H9 (cell line): ENCODE measurements around the gene ANKFY1. TPM values are rescaled to one million over a fixed set of nuclear protein-coding genes. Genes with fewer than 3 reads are reported as not detected.

Source experiments
- DNase-seq: peaks from one replicate; pipeline ENCODE4 v3.0.0-alpha.2; 2017
- H2AFZ ChIP-seq: one replicate; pipeline ENCODE4 v1.6.1; 2013; ENCODE audit warnings: mild to moderate bottlenecking, low read length, control low read depth, moderate library complexity
- H2AK5ac ChIP-seq: 2 replicates; pipeline ENCODE4 v1.6.1; 2013; ENCODE audit warnings: low read length, control low read depth, mixed read lengths; ENCODE audit not compliant: insufficient read length
- H2BK120ac ChIP-seq: one replicate; pipeline ENCODE4 v1.6.1; 2013; ENCODE audit warnings: low read depth, mild to moderate bottlenecking, low read length, control low read depth, inconsistent platforms; ENCODE audit not compliant: poor library complexity, severe bottlenecking
- H2BK12ac ChIP-seq: 2 replicates; pipeline ENCODE4 v1.6.1; 2013; ENCODE audit warnings: low read length, control low read depth, mixed read lengths, low read depth; ENCODE audit not compliant: insufficient read length
- H2BK15ac ChIP-seq: 2 replicates; pipeline ENCODE4 v1.6.1; 2013; ENCODE audit warnings: low read depth, low read length, control low read depth
- H2BK20ac ChIP-seq: one replicate; pipeline ENCODE4 v1.6.1; 2013; ENCODE audit warnings: low read depth, mild to moderate bottlenecking, low read length, control low read depth, inconsistent platforms; ENCODE audit not compliant: poor library complexity, severe bottlenecking
- H2BK5ac ChIP-seq: 2 replicates; pipeline ENCODE4 v1.6.1; 2013; ENCODE audit warnings: low read length, control low read depth, mixed read lengths; ENCODE audit not compliant: insufficient read length
- H3K14ac ChIP-seq: 2 replicates; pipeline ENCODE4 v1.6.1; 2013; ENCODE audit warnings: low read length, control low read depth; ENCODE audit not compliant: insufficient read depth
- H3K18ac ChIP-seq: 2 replicates; pipeline ENCODE4 v1.6.1; 2013; ENCODE audit warnings: low read depth, mild to moderate bottlenecking, mixed read lengths, low read length, control low read depth; ENCODE audit not compliant: insufficient read length
- H3K23ac ChIP-seq: 2 replicates; pipeline ENCODE4 v1.6.1; 2013; ENCODE audit warnings: low read length, control low read depth, mixed read lengths, low read depth; ENCODE audit not compliant: insufficient read length
- H3K23me2 ChIP-seq: 2 replicates; pipeline ENCODE4 v1.6.1; 2013; ENCODE audit warnings: low read depth, mild to moderate bottlenecking, mixed read lengths, low read length, control low read depth; ENCODE audit not compliant: insufficient read length, poor library complexity, severe bottlenecking
- H3K27ac ChIP-seq: 2 replicates; pipeline ENCODE4 v1.5.1; 2013; ENCODE audit warnings: low read length, control low read depth, mixed read lengths, low read depth; ENCODE audit not compliant: insufficient read length
- H3K27me3 ChIP-seq: 2 replicates; pipeline ENCODE4 v1.6.1; 2013; ENCODE audit warnings: low read length, control low read depth, inconsistent platforms; ENCODE audit not compliant: insufficient read depth
- H3K4ac ChIP-seq: 2 replicates; pipeline ENCODE4 v1.6.1; 2013; ENCODE audit warnings: low read depth, mild to moderate bottlenecking, control low read depth, inconsistent platforms, low read length, moderate library complexity
- H3K4me1 ChIP-seq: 2 replicates; pipeline ENCODE4 v1.6.1; 2013; ENCODE audit warnings: low read length, control low read depth, inconsistent platforms; ENCODE audit not compliant: insufficient read depth
- H3K4me2 ChIP-seq: 2 replicates; pipeline ENCODE4 v1.6.1; 2013; ENCODE audit warnings: low read length, control low read depth, mixed read lengths; ENCODE audit not compliant: insufficient read length, insufficient read depth
- H3K56ac ChIP-seq: 2 replicates; pipeline ENCODE4 v1.6.1; 2013; ENCODE audit warnings: low read depth, mild to moderate bottlenecking, mixed read lengths, low read length, control low read depth; ENCODE audit not compliant: insufficient read length
- H3K79me1 ChIP-seq: 2 replicates; pipeline ENCODE4 v1.6.1; 2013; ENCODE audit warnings: low read depth, mild to moderate bottlenecking, moderate library complexity, low read length, control low read depth, inconsistent platforms; ENCODE audit not compliant: insufficient read depth, poor library complexity, severe bottlenecking
- H3K79me2 ChIP-seq: 2 replicates; pipeline ENCODE4 v1.6.1; 2013; ENCODE audit warnings: low read length, control low read depth, inconsistent platforms; ENCODE audit not compliant: insufficient read depth
- H3K9ac ChIP-seq: 2 replicates; pipeline ENCODE4 v1.6.1; 2013; ENCODE audit warnings: low read length, control low read depth, mixed read lengths; ENCODE audit not compliant: insufficient read length; ENCODE audit errors: extremely low read depth
- H3K9me3 ChIP-seq: one replicate; pipeline ENCODE4 v1.6.1; 2013; ENCODE audit warnings: low read depth, low read length, inconsistent platforms; ENCODE audit not compliant: control insufficient read depth
- H3T11ph ChIP-seq: one replicate; pipeline ENCODE4 v1.6.1; 2013; ENCODE audit warnings: mild to moderate bottlenecking, low read length, control low read depth, inconsistent platforms
- H4K20me1 ChIP-seq: one replicate; pipeline ENCODE4 v1.6.1; 2013; ENCODE audit not compliant: control insufficient read depth, insufficient read length, insufficient read depth
- H4K5ac ChIP-seq: 2 replicates; pipeline ENCODE4 v1.6.1; 2013; ENCODE audit warnings: low read depth, mild to moderate bottlenecking, mixed read lengths, low read length, control low read depth; ENCODE audit not compliant: insufficient read length
- H4K8ac ChIP-seq: replicated peaks from 2 replicates; pipeline ENCODE4 v1.6.1; 2013; ENCODE audit warnings: low read length, control low read depth, mixed read lengths, low read depth; ENCODE audit not compliant: insufficient read length
- H4K91ac ChIP-seq: 2 replicates; pipeline ENCODE4 v1.6.1; 2013; ENCODE audit warnings: low read depth, mild to moderate bottlenecking, moderate library complexity, mixed read lengths, low read length, control low read depth; ENCODE audit not compliant: insufficient read length
- H3K27ac Mint-ChIP-seq, 3 experiments: 2 replicates in 2 of 3; 3 replicates in 1 of 3; pipeline ENCODE4 v1.8.0; 2020 to 2021; ENCODE audit warnings: mixed read lengths in 3 of 3, mild to moderate bottlenecking in 1 of 3, moderate library complexity in 1 of 3
- H3K27me3 Mint-ChIP-seq: 2 replicates; pipeline ENCODE4 v1.8.0; 2021; ENCODE audit warnings: low read depth, mild to moderate bottlenecking, moderate library complexity, mixed read lengths
- H3K36me3 Mint-ChIP-seq, 3 experiments: 2 replicates in 2 of 3; 3 replicates in 1 of 3; pipeline ENCODE4 v1.8.0; 2020 to 2021; ENCODE audit warnings: low read depth in 3 of 3, mixed read lengths in 3 of 3; ENCODE audit not compliant: insufficient read depth in 1 of 3
- H3K4me1 Mint-ChIP-seq, 2 experiments: 2 replicates each; pipeline ENCODE4 v1.8.0; 2020; ENCODE audit warnings: mixed read lengths in 2 of 2
- H3K4me3 Mint-ChIP-seq, 2 experiments: 2 replicates in 1 of 2; 3 replicates in 1 of 2; pipeline ENCODE4 v1.8.0; 2020 to 2021; ENCODE audit warnings: mild to moderate bottlenecking in 2 of 2, mixed read lengths in 2 of 2, moderate library complexity in 1 of 2
- H3K9me3 Mint-ChIP-seq, 2 experiments: 2 replicates in 1 of 2; 3 replicates in 1 of 2; pipeline ENCODE4 v1.8.0; 2020; ENCODE audit warnings: mild to moderate bottlenecking in 2 of 2, mixed read lengths in 2 of 2, moderate library complexity in 1 of 2
- WGBS: extraction: QIAGEN DNeasy Blood & Tissue Kit; methylation state at CpG from one replicate; pipeline ENCODE4 v1.1.7; 2013; ENCODE audit warnings: missing lambda C conversion rate, low lambda C conversion rate, mixed read lengths; ENCODE audit not compliant: insufficient read length; ENCODE audit errors: extremely low coverage; 5-methylcytosine and 5-hydroxymethylcytosine counted together
- total RNA-seq: library from RNA; stranded (reverse); gene quantifications from 2 replicates; pipeline ENCODE4 v1.2.1, GENCODE V29; 2021
- TF ChIP-seq, protein P1 (sequence below): fragments of 200-600 bp; sonication (generic); conservative IDR thresholded peaks from 3 replicates; pipeline ENCODE4 v1.8.0; 2021; ENCODE audit warnings: antibody characterized with exemption, mild to moderate bottlenecking

Gene ANKFY1
- total RNA-seq, 1 experiment from 2014 or later: 51.9 TPM

DNA sequence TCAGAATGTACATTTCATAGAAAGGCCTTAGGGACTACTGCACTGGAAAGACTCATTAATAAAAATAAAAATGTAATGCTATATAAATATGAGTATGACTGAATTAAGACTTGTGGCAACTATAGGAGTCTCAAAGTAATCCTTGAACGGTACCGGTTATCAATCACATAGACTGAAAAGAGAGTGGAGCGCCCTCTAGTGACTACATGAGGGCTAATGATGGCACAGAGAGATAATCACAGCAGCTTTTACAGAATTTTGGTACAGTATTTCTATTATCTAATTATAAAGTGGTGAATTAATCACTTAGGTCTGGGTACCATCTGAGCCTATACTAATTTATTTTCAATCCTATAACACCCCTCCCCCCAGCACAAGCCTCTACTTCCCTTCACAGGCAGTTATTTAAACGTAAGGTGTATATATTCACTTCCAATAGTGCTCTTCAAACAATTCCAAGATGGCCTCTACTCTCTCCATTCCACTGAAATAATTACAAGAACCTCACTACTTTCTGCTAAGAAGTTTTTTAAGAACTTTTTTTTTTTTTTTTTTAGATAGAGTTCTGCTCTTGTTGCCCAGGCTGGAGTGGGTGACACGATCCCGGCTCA lies 40.7 kb upstream of the ANKFY1 start:
- no peak overlapping the region for H2BK120ac ChIP-seq
- no peak overlapping the region for H3K14ac ChIP-seq
- H3K79me1 ChIP-seq: peaks cover 6% of the 10 kb centered on the region
- no peak overlapping the region for H3K18ac ChIP-seq
- H3K27ac Mint-ChIP-seq: peak overlapping the region in 1 of 3 experiments; percentile 61; a peak in 3 of 7 replicates
- no peaks in the 10 kb centered on the region for H3K27me3 ChIP-seq
- H3K9ac ChIP-seq: no peak overlapping the region
- H3K9me3 Mint-ChIP-seq: no peaks in the 10 kb centered on the region
- no peak overlapping the region for H4K91ac ChIP-seq
- H2AFZ ChIP-seq: no peak overlapping the region
- H3K23ac ChIP-seq: no peak overlapping the region
- no peak overlapping the region for H4K5ac ChIP-seq
- no CpG with 5 or more reads among the region's 6 CpGs for WGBS
- no peak overlapping the region for H3K4me2 ChIP-seq
- no peaks in the 10 kb centered on the region for H4K20me1 ChIP-seq
- H3K23me2 ChIP-seq: no peaks in the 10 kb centered on the region
- peaks cover 7% of the 10 kb centered on the region; the same call in 1 of the 2 replicates for H3K4me1 ChIP-seq
- no peaks in the 10 kb centered on the region for H3K27me3 Mint-ChIP-seq
- DNase-seq: no peak
- no peaks in the 10 kb centered on the region for H3K9me3 ChIP-seq
- no peak overlapping the region for H2BK12ac ChIP-seq
- peaks cover 21% of the 10 kb centered on the region; the same call in 1 of the 2 replicates for H3K79me2 ChIP-seq
- no peak overlapping the region for H2BK15ac ChIP-seq
- H3K36me3 Mint-ChIP-seq: peaks cover 25 to 56% (median 52%) of the 10 kb centered on the region in 3 experiments; a peak in 6 of 7 replicates
- H3K27ac ChIP-seq: no peak overlapping the region
- H2BK20ac ChIP-seq: no peak overlapping the region
- H3K56ac ChIP-seq: no peak overlapping the region
- H3T11ph ChIP-seq: no peak overlapping the region
- TF ChIP-seq, protein P1, sequence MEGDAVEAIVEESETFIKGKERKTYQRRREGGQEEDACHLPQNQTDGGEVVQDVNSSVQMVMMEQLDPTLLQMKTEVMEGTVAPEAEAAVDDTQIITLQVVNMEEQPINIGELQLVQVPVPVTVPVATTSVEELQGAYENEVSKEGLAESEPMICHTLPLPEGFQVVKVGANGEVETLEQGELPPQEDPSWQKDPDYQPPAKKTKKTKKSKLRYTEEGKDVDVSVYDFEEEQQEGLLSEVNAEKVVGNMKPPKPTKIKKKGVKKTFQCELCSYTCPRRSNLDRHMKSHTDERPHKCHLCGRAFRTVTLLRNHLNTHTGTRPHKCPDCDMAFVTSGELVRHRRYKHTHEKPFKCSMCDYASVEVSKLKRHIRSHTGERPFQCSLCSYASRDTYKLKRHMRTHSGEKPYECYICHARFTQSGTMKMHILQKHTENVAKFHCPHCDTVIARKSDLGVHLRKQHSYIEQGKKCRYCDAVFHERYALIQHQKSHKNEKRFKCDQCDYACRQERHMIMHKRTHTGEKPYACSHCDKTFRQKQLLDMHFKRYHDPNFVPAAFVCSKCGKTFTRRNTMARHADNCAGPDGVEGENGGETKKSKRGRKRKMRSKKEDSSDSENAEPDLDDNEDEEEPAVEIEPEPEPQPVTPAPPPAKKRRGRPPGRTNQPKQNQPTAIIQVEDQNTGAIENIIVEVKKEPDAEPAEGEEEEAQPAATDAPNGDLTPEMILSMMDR: peak; percentile 85
- no peak overlapping the region for H2AK5ac ChIP-seq
- H4K8ac ChIP-seq: no peak overlapping the region
- no peak overlapping the region for H2BK5ac ChIP-seq
- no peak overlapping the region for H3K4me3 Mint-ChIP-seq
- no peak overlapping the region for H3K4ac ChIP-seq
- peaks cover 36 to 40% of the 10 kb centered on the region in 2 experiments for H3K4me1 Mint-ChIP-seq
